ENCODE results near the gene CCNY.
"Not testable (repeated sequence)": the region's sequence is repeated elsewhere in the genome, so short reads cannot be mapped to it uniquely, and the experiment has no call there.

The CCNY gene

DNA sequence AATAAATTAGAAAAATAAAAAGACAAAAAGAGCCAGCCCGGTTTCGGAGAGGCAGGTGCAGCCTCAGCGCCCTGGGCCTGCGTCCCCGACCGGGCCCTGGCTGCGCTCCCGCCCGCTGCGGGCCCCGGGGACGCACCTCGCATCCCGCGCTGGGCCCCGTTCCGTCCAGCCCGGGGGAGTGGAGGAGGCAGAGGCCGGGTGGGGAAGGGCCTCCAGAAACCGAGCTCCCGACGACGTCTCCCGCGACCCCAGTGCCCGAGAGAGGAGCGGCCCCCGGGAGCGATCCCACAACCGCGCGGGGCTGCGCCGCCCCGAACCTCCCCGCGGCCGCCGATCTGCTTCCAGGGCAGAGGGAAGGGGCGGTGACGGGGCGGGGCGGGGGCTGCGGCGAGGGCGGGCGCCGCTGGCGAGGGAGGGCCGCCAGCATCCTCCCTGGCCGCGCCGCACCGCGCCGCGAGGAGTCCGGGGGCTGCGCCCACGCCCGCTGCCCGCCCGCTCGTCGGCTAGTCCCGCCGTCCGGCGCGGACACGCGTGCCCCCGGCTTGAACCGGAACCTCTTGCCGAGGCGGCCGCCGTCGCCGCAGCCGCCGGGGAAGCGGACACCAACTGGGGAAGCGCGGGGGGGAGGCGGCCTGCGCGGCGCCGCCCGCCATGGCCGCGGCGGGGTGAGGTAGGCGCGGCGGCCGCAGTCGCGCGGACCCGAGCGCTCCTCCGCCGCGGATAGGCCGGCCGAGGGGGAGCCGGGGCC lies at the start of gene CCNY:
Gene CCNY (plus strand): TSS at position 426 of the 748 bp plus-strand sequence. CDS start 545 bp downstream, outside the sequence.
- peak; percentile 58 for DNase-seq (ENCODE audit: extremely low spot score, insufficient read length, low read depth)
- FAIRE-seq: no peak

- no peak for FAIRE-seq
Observed at GRCh38 chr10:35289198-35289597, 47.1 kb upstream of the CCNY start.

DNA sequence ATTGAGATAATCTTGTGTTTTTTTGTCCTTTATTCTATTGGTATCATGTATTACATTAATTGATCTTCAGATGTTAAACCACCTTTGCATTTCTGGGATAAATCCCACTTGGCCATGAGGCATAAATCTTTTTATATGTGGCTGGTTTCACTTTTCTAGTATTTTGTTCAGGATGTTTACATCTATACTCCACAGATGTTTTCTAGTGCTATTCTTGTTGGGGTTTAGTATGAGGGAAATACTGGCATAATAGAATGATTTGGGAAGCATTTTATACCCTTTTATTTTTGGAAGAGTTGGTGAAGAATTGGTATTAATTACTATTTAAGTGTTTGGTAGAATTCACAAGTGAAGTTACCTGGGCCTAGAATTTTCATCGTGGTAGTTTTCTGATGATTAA lies 41.8 kb upstream of the CCNY start:
- no peak for FAIRE-seq

More at GRCh38 chr10:35289198-35289597, 47.1 kb upstream of the CCNY start:
- DNase-seq (ENCODE audit: extremely low spot score, insufficient read length, low read depth): no peak

DNA sequence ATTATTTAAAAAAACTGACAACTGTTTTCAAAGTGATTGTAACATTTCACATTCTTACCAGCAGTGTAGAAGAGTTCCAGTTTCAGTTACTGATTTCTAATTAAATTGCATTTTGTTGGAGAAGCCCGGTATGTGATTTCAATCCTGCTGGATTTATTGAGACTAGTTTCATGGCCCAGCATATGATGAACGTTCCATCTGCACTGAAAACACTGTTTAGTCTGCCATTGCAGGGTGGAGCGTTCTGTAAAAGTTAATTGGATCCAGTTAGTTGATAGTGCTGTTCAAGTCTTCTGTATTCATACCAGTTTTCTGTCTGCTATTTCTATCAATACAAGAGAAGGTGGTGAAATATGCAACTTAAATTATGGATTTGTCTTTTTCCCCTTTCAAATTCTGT lies 37.3 kb upstream of the CCNY start:
- FAIRE-seq: no peak
- DNase-seq (ENCODE audit: extremely low spot score, insufficient read length, low read depth): no peak

More for the DNA sequence above, 41.8 kb upstream of the CCNY start:
- no peak for DNase-seq (ENCODE audit: extremely low spot score, insufficient read length, low read depth)

DNA sequence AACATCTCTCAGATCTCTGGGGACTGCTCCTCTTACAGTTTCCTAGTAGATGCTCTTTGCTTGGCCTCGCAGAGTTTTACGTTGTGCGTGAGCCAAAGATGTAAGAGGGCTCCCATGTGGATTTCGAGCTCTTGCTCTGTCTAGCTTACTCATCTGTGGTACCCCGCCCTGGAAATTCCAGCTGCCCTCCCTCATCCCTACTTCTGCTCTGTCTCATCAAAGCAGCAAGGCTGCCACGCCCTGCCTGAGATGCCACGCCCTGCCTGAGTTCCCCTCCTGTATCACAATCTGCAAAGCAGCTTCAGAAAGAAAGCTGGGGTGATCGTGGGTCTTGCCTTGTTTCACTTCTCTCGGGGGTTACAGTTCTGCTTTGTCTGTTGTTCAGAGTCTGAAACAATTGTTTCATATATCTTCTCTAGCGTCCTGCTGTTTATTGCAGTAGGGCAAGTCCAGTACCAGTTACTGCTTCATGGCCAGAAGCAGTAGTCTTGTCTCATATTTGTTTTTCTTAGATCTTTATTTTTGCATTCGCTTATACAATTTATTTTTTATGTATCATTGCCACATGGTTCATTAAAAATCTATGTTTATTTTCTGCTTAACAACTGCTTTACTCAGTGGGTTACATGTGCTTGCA lies 36.1 kb upstream of the CCNY start:
- DNase-seq (ENCODE audit: extremely low spot score, insufficient read length, low read depth): no peak
- peak; percentile 67 for FAIRE-seq

DNA sequence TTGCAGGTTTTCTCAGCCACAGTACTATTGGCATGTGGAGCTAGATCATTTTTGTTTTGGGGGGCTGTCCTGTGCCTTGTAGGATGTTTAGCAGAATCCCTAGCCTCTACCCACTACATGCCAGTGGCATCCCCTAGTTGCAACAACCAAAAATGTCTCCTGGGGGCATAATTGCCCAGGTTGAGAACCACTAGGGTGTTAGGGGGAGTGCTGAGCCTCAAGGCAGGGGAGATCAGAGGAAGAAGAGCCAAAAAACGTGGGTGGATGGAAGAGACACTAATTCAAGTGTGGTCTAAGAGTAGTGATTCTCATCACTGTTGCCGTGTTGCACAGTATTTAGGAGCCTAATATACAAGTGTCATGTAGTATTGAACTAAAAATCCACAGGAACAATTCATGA lies 31.7 kb upstream of the CCNY start:
- no peak for DNase-seq (ENCODE audit: extremely low spot score, insufficient read length, low read depth)
- no peak for FAIRE-seq

GRCh38 chr10:35306852-35307251 lies 29.5 kb upstream of the CCNY start:
- no peak for DNase-seq (ENCODE audit: extremely low spot score, insufficient read length, low read depth)
- FAIRE-seq: no peak

GRCh38 chr10:35307297-35307696 lies 29.0 kb upstream of the CCNY start:
- DNase-seq (ENCODE audit: extremely low spot score, insufficient read length, low read depth) (no peak), FAIRE-seq (no peak)

DNA sequence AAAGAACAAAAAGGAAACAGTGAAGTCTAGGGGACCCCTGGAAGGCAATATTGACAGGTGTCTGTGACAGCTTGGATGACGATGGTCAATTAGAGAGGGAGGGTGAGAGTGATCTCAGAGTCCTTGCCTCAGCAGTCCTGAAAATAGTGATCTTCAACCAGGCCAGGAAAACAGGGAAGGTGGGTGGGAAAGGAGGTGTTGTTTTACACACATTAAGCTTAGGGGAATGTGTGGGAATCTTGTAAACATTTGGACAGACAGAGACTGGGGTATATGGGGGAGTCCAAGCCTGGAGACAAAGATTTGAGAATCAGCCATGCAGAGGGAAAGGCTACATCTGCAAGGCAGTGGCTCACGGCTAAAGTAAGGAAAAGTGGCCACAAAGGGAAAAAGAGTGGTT lies 27.5 kb upstream of the CCNY start:
- DNase-seq (ENCODE audit: extremely low spot score, insufficient read length, low read depth) (no peak), FAIRE-seq (no peak)

GRCh38 chr10:35314142-35314541 lies 22.2 kb upstream of the CCNY start:
- DNase-seq (ENCODE audit: extremely low spot score, insufficient read length, low read depth); FAIRE-seq: not testable (repeated sequence)

GRCh38 chr10:35315235-35315634 lies 21.1 kb upstream of the CCNY start:
- not testable (repeated sequence) for FAIRE-seq; DNase-seq (ENCODE audit: extremely low spot score, insufficient read length, low read depth)

DNA sequence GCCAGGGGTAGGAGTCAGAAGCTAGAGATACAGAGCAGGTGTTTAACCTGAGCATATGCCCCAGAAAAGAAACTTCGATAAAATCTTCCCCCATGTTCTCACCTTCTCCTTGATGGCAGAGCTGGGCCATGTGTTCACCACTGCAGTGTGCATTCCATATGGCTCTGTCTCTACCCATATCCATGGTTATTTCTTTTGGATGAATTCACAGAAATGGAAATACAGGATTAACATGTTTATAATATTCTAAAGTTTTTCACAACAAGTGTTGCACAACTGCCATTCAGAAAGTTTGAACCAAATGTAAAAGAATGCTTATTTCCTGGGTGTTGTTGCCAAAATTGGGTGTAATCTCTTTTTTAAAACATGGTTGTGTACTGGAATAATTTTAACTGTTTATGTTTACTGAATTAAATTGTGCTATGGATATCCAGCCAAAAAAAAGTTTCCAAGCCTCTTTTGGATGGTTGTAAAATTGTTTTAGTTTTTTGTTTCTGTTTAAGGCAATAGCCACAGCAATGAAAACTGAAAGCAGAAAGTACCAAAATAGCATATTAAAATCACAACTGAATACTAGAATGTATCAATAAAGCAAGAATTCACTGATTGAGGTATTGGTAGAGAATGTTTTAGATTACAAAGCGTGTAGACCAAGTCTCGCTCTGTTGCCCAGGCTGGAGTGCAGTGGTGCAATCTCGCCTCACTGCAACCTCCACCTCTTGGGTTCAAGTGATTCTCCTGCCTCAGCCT lies 19.9 kb upstream of the CCNY start:
- no peak for DNase-seq (ENCODE audit: extremely low spot score, insufficient read length, low read depth)

DNA sequence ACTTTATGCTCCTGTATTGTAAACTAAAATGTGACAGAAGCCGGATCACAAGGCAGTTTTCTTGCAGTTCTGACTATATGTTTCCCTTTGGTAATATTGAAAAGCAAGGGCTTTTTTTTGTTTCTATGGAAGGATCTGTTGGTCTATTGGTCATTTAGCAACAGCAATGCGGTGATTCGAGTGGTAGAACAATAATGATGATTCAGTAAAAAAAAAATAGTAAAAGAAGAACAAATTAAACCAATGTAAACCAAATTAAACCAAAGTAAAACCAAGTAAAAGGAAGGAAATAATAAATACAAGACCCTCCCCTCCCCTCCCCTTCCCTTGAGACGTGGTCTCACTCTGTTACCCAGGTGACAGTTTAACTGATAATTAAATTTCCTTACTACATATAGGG lies 17.8 kb upstream of the CCNY start:
- FAIRE-seq: no peak

More for the DNA sequence above, 19.9 kb upstream of the CCNY start:
- no peak for FAIRE-seq

GRCh38 chr10:35320341-35320740 lies 16.0 kb upstream of the CCNY start:
- DNase-seq (ENCODE audit: extremely low spot score, insufficient read length, low read depth) (no peak), FAIRE-seq (no peak)

More for the DNA sequence above, 17.8 kb upstream of the CCNY start:
- no peak for DNase-seq (ENCODE audit: extremely low spot score, insufficient read length, low read depth)

DNA sequence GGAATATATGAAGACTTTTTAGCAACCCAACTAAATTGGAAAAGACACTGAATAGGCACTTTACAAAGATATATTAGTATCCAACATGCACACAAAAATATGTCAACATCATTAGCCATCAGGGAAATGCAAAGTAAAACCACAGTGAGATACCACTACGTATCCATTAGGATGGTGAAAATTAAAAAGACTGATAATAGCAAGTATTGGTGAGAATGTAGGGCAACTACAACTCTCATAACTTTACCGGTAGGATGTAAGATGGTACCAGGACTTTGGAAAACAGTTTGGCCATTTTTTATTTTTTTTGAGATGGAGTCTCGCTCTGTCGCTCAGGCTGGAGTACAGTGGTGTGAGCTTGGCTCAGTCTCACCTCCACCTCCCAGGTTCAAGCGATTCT lies 13.7 kb upstream of the CCNY start:
- DNase-seq (ENCODE audit: extremely low spot score, insufficient read length, low read depth): no peak
- no peak for FAIRE-seq

- DNase-seq (ENCODE audit: extremely low spot score, insufficient read length, low read depth) (no peak), FAIRE-seq (no peak)
Observed at GRCh38 chr10:35324196-35324595, 12.1 kb upstream of the CCNY start.

- FAIRE-seq (no peak), DNase-seq (ENCODE audit: extremely low spot score, insufficient read length, low read depth) (no peak)
Observed at GRCh38 chr10:35326466-35327235, 9.7 kb upstream of the CCNY start.

DNA sequence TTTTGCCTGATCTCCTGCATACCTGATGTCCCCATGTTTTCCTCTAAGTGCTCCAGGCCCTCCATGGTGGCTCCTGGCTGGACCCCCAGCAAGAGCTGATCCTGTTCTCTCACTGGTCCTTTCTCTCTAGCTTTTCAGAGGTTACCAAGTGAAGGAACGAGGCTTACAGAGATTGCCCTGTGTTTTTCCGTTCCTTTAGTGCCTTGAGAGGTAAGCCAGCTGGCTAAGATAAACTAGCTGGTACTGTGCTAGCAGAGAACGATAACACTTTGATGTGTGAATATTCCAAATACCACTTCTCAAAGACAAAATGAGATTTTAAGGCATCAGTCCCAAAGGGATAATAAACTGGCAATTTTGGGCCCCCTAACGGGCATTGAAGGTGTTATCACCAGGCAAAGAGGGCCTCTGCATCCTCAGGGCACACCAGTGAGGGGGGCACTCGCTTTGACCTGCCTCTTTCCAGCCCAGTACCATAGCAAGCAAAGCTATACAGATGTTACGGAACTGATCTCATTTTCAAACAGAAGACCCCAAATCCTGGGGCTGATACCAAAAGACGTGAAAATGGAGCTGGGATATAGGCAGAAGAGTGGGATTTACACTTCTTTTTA lies 8.4 kb upstream of the CCNY start:
- FAIRE-seq: no peak

GRCh38 chr10:35328404-35329037 lies 7.8 kb upstream of the CCNY start:
- no peak for FAIRE-seq

More for the DNA sequence above, 8.4 kb upstream of the CCNY start:
- no peak for DNase-seq (ENCODE audit: extremely low spot score, insufficient read length, low read depth)

More at GRCh38 chr10:35328404-35329037, 7.8 kb upstream of the CCNY start:
- no peak for DNase-seq (ENCODE audit: extremely low spot score, insufficient read length, low read depth)

Measured in GM18507 (cell line).